ENCODE data around the gene TMEM132C.

DNA sequence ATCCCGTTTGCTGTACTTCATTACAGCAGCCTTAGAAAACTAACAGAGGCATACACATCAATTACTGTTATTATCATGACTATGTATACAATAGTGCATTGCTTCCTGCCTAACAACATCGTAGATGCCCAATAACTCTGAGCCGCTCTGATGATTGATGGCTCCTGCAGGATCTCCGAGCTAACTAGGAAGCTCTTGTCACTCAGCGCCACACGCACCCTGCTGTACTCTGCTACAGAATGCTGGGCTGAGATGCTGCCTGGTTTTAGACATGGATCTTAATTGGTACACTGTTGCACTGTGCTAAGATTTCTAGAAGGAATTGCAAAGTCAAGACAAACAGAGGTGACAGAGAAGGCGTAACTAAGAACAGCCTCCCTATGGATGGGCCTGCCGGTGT, 387.5 kb downstream of the TMEM132C start:
- TF ChIP-seq, protein P1, sequence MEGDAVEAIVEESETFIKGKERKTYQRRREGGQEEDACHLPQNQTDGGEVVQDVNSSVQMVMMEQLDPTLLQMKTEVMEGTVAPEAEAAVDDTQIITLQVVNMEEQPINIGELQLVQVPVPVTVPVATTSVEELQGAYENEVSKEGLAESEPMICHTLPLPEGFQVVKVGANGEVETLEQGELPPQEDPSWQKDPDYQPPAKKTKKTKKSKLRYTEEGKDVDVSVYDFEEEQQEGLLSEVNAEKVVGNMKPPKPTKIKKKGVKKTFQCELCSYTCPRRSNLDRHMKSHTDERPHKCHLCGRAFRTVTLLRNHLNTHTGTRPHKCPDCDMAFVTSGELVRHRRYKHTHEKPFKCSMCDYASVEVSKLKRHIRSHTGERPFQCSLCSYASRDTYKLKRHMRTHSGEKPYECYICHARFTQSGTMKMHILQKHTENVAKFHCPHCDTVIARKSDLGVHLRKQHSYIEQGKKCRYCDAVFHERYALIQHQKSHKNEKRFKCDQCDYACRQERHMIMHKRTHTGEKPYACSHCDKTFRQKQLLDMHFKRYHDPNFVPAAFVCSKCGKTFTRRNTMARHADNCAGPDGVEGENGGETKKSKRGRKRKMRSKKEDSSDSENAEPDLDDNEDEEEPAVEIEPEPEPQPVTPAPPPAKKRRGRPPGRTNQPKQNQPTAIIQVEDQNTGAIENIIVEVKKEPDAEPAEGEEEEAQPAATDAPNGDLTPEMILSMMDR (IDR thresholded peaks at IDR 0.05): no peak
- no peak for TF ChIP-seq POLR2A (IDR thresholded peaks at IDR 0.05)

Data from lower leg skin (tissue), 3 donors.